ENCODE data around the gene CUEDC2. TPM values are rescaled to one million over a fixed set of nuclear protein-coding genes. Genes with fewer than 3 reads are reported as not detected.

The CUEDC2 gene
- total and polyA plus RNA-seq, 10 of the 15 experiments (the other 5 are each of a cell fraction or from before 2014, with no cell fraction given), result 20.4 to 121 (median 75.0) TPM

DNA sequence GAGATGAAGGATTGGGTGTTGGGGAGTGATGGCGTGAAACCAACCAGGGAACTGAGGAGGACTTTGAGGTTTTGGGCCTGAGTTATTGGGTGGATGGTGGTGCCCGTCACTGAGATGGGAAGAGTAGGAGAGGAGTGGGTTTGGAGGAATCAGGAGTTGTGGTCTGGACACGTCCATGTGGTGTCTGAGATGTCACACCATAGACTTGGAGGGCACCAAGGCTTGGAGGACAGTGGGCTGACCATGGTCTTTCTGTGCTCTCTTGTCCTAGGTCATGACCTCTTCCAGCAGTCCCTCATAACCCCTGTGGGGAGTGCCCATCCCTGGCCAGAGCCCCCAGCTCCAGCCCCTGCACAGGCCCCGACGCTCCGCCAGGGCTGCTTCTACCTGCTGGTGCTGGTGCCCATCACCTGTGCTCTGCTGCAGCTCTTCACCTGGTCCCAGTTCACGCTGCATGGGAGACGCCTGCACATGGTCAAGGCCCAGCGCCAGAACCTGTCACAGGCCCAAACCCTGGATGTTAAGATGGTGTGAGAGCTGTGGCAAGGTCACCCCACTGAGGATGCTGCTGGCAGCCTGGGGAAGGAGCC is 43.2 kb upstream of the CUEDC2 start:
- Histone ChIP-seq H3K4me2 (ENCODE audit: control insufficient read depth, insufficient read depth) (no peak overlapping the region), H3K4me1 (ENCODE audit: control insufficient read depth, insufficient read depth, low read length) (no peaks in the 10 kb centered on the region), H2AFZ (ENCODE audit: control insufficient read depth, low read depth, low read length) (no peak overlapping the region), H3K79me2 (ENCODE audit: control insufficient read depth, insufficient read depth, low read length) (no peaks in the 10 kb centered on the region), H3K4me3 (no peak overlapping the region), H3K27ac (ENCODE audit: control insufficient read depth, insufficient read depth) (no peak overlapping the region), H3K27me3 (replicated peaks in 1 of 2; ENCODE audit: control insufficient read depth in 2 of 2, insufficient read depth in 2 of 2, low read length in 1 of 2) (no peaks in the 10 kb centered on the region), H3K36me3 (ENCODE audit: control insufficient read depth in 2 of 2, insufficient read depth in 2 of 2, low read length in 1 of 2) (peaks cover 10 to 12% of the 10 kb centered on the region in 2 experiments), H3K9ac (ENCODE audit: control insufficient read depth, insufficient read depth, low read length) (no peak overlapping the region), H4K20me1 (ENCODE audit: control insufficient read depth, insufficient read depth) (no peaks in the 10 kb centered on the region; the same call in 1 of the 2 replicates), H3K9me3 (replicated peaks; ENCODE audit: control insufficient read depth, insufficient read depth, low read length) (no peaks in the 10 kb centered on the region)
- in situ Hi-C loops (cut with MboI) (no loop called here), intact Hi-C loops (cut with micrococcal nuclease; ENCODE audit: unreplicated experiment) (loop anchor here (5.0 kb wide), 1 partner anchor 248 kb away; the partner anchor contains the start of gene ELOVL3)
- ChIA-PET SMC1A (ENCODE audit: uncharacterized antibody, unreplicated experiment) (interaction anchor here (1.2 kb wide), 1 partner anchor 109 kb away, joined by 3 read pairs; no protein-coding TSS in a partner anchor), POLR2A (no interaction called here), CTCF (interaction anchor here (0.6 to 1.2 kb wide), 7 partner anchors 28 to 246 kb away, joined by 3 to 5 read pairs (median 3); partner anchors contain the start of genes FBXL15 and SUFU), RAD21 (ENCODE audit: unreplicated experiment) (no interaction called here)
- TF ChIP-seq SUZ12 (IDR thresholded peaks at IDR 0.05; ENCODE audit: unreplicated experiment), result no peak
- no peak for TF ChIP-seq ASH2L (IDR thresholded peaks at IDR 0.05; ENCODE audit: borderline replicate concordance, low read depth)
- TF ChIP-seq CBX3 (IDR thresholded peaks at IDR 0.05; ENCODE audit: borderline replicate concordance, low read depth), result no peak
- no peak for TF ChIP-seq HDAC6 (IDR thresholded peaks at IDR 0.05; ENCODE audit: unreplicated experiment)
- no peak for TF ChIP-seq RAD21 (IDR thresholded peaks at IDR 0.05; ENCODE audit: insufficient read depth, low read depth, low read length)
- no peak for TF ChIP-seq PAX8 (IDR thresholded peaks at IDR 0.05)
- TF ChIP-seq, protein P1, sequence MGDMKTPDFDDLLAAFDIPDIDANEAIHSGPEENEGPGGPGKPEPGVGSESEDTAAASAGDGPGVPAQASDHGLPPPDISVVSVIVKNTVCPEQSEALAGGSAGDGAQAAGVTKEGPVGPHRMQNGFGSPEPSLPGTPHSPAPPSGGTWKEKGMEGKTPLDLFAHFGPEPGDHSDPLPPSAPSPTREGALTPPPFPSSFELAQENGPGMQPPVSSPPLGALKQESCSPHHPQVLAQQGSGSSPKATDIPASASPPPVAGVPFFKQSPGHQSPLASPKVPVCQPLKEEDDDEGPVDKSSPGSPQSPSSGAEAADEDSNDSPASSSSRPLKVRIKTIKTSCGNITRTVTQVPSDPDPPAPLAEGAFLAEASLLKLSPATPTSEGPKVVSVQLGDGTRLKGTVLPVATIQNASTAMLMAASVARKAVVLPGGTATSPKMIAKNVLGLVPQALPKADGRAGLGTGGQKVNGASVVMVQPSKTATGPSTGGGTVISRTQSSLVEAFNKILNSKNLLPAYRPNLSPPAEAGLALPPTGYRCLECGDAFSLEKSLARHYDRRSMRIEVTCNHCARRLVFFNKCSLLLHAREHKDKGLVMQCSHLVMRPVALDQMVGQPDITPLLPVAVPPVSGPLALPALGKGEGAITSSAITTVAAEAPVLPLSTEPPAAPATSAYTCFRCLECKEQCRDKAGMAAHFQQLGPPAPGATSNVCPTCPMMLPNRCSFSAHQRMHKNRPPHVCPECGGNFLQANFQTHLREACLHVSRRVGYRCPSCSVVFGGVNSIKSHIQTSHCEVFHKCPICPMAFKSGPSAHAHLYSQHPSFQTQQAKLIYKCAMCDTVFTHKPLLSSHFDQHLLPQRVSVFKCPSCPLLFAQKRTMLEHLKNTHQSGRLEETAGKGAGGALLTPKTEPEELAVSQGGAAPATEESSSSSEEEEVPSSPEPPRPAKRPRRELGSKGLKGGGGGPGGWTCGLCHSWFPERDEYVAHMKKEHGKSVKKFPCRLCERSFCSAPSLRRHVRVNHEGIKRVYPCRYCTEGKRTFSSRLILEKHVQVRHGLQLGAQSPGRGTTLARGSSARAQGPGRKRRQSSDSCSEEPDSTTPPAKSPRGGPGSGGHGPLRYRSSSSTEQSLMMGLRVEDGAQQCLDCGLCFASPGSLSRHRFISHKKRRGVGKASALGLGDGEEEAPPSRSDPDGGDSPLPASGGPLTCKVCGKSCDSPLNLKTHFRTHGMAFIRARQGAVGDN (IDR thresholded peaks at IDR 0.05), result no peak
- TF ChIP-seq PAX5 (IDR thresholded peaks at IDR 0.05; ENCODE audit: borderline replicate concordance, low read depth, low read length), result no peak
- TF ChIP-seq MXI1 (IDR thresholded peaks at IDR 0.05; ENCODE audit: low read depth, low read length), result no peak
- TF ChIP-seq, protein P2, sequence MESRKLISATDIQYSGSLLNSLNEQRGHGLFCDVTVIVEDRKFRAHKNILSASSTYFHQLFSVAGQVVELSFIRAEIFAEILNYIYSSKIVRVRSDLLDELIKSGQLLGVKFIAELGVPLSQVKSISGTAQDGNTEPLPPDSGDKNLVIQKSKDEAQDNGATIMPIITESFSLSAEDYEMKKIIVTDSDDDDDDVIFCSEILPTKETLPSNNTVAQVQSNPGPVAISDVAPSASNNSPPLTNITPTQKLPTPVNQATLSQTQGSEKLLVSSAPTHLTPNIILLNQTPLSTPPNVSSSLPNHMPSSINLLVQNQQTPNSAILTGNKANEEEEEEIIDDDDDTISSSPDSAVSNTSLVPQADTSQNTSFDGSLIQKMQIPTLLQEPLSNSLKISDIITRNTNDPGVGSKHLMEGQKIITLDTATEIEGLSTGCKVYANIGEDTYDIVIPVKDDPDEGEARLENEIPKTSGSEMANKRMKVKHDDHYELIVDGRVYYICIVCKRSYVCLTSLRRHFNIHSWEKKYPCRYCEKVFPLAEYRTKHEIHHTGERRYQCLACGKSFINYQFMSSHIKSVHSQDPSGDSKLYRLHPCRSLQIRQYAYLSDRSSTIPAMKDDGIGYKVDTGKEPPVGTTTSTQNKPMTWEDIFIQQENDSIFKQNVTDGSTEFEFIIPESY (IDR thresholded peaks at IDR 0.05), result no peak
- FAIRE-seq (no peak), ATAC-seq (no peak), DNase-seq (ENCODE audit: low read depth, low spot score) (no peak)
- 88% methylated on average over 9 of the region's 9 CpGs for WGBS (ENCODE audit: insufficient coverage, insufficient replicate concordance, low lambda C conversion rate, missing lambda C conversion rate)
- no TSS peak for BruUV-seq (replicated peaks)
